Adrenal gland (tissue), 12 donors: ENCODE results near the gene REXO1. TPM values are rescaled to one million over a fixed set of nuclear protein-coding genes. Genes with fewer than 3 reads are reported as not detected.

Source experiments
- DNase-seq, 7 donors: peaks; one replicate each; pipeline ENCODE4 v3.0.0-alpha.2; 2019 to 2020
- H3K27ac ChIP-seq, 5 donors: fragments of 200-600 bp; sonication (generic) in 4 of 5; 1 replicate in 3 of 5; 2 replicates in 2 of 5; pipeline versions ENCODE4 v1.5.1 to v1.8.0; 2016 to 2020; ENCODE audit warnings: mild to moderate bottlenecking in 1 of 5
- H3K27me3 ChIP-seq: fragments of 200-600 bp; 2 replicates; pipeline ENCODE4 v1.8.0; 2021
- H3K36me3 ChIP-seq, 2 donors: fragments of 200-600 bp; replicated peaks in 1 of 2; 1 replicate in 1 of 2; 2 replicates in 1 of 2; pipeline versions ENCODE4 v1.5.1 to v1.8.0; 2018 to 2022
- H3K4me1 ChIP-seq, 2 donors: fragments of 200-600 bp; replicated peaks in 1 of 2; 1 replicate in 1 of 2; 2 replicates in 1 of 2; pipeline versions ENCODE4 v1.5.1 to v1.8.0; 2018 to 2021
- H3K4me3 ChIP-seq, 4 donors: fragments of 200-600 bp; sonication (generic) in 3 of 4; one replicate each; pipeline ENCODE4 v1.5.1; 2016 to 2018
- H3K9me3 ChIP-seq, 3 donors: fragments of 200-600 bp; sonication (generic) in 1 of 3; replicated peaks in 1 of 3; 1 replicate in 2 of 3; 2 replicates in 1 of 3; pipeline versions ENCODE4 v1.5.1 to v1.8.0; 2016 to 2021
- CTCF ChIP-seq, 6 experiments: fragments of 450-650 bp in 4 of 6; fragments of 200-600 bp in 2 of 6; sonication (generic) in 1 of 6; IDR thresholded peaks; 1 replicate in 5 of 6; 2 replicates in 1 of 6; pipeline versions ENCODE4 v1.5.1 to v1.8.0; 2016 to 2021; ENCODE audit warnings: antibody characterized with exemption in 6 of 6, mild to moderate bottlenecking in 2 of 6, moderate library complexity in 1 of 6
- POLR2A ChIP-seq, 2 donors: fragments of 450-650 bp; IDR thresholded peaks; one replicate each; pipeline ENCODE4 v1.6.1; 2017; ENCODE audit warnings: antibody characterized with exemption in 2 of 2, mild to moderate bottlenecking in 2 of 2, moderate library complexity in 1 of 2
- WGBS, 4 donors: extraction: QIAGEN DNeasy Blood & Tissue Kit in 2 of 4; methylation state at CpG; one replicate each; pipeline versions ENCODE4 v1.1.5 to v1.1.7; 2013 to 2017; 5-methylcytosine and 5-hydroxymethylcytosine counted together
- intact Hi-C, 2 donors: fragments of 100-400 bp; cut with DNase I; formaldehyde crosslinking; loops; one replicate each; pipeline versions ENCODE4 v1.14.1 to v1.15.0; 2022 to 2023
- polyA plus RNA-seq, 3 donors: library from polyadenylated mRNA; stranded (reverse); fragments of 200-250 nt in 2 of 3; fragments of 350-450 nt in 1 of 3; fragmentation: Illumina TruSeq in 1 of 3; extraction: RNeasy Lipid Tissue Mini Kit (QIAGEN cat#74804) in 1 of 3; gene quantifications; one replicate each; pipeline ENCODE4 v1.2.3, GENCODE V29; 2013 to 2014
- total RNA-seq, 9 donors: library from RNA; depleted of rRNA in 4 of 9; stranded (reverse); fragments of >200 nt in 4 of 9; fragments of 120-200 nt in 1 of 9; fragmentation: NEBNext Ultra II Directional in 1 of 9; extraction: Animal tissue kit (Norgen Biotek cat#: 25700) in 1 of 9; gene quantifications; one replicate each; pipeline versions ENCODE4 v1.1.0 to v1.2.4, GENCODE V29; 2013 to 2023
- donor health status: healthy with polysubstance abuse.
- donor health status: Bipolar disorder and iron deficiency.
- donor health status: DM: yes; HTN: yes; CAD: no.
- donor health status: DM: no; HTN: no; CAD: no.
- donor health status: DM: no; HTN: no; CAD: no.
- donor health status: DM: yes; HTN: yes; CAD: no.

The REXO1 gene
- total and polyA plus RNA-seq, 12 donors, result 9.3 to 155 (median 44.5) TPM

- peak overlapping the region in 4 of 5 donors; percentile 73 to 85 (median 78) for H3K27ac ChIP-seq
These were observed 35.7 kb downstream of the REXO1 start for GRCh38 chr19:1812426-1813191.

GRCh38 chr19:1811942-1812425, 36.3 kb downstream of the REXO1 start, which contains the start of gene ATP8B3:
Gene ATP8B3 (minus strand): TSS chr19:1812276. CDS start chr19:1811736, 540 bp downstream.
- Histone ChIP-seq H3K4me1 (peaks cover 12 to 24% of the 10 kb centered on the region in 2 donors), H3K27me3 (no peaks in the 10 kb centered on the region), H3K36me3 (peaks cover 0 to 22% of the 10 kb centered on the region in 2 donors), H3K27ac (peak within 1 kb of the TSS in 4 of 5 donors; percentile 73 to 85 (median 78)), H3K4me3 (peak within 1 kb of the TSS in 3 of 4 donors; percentile 10 to 48 (median 31)), H3K9me3 (no peaks in the 10 kb centered on the region)
- WGBS, 4 donors, result 0 to 3% (median 1%) methylated on average over 5 to 48 of the region's 48 CpGs
- DNase-seq, result no peak
- TF ChIP-seq POLR2A (IDR thresholded peaks at IDR 0.05), result no peak
- TF ChIP-seq CTCF (IDR thresholded peaks at IDR 0.05), result peak in 5 of 6 experiments; percentile 12 to 46 (median 26)
- intact Hi-C loops, result loop anchor here in 1 of 2 donors (10.0 kb wide), 1 partner anchor 267 kb away; no protein-coding TSS in a partner anchor

More at GRCh38 chr19:1812426-1813191, 35.7 kb downstream of the REXO1 start:
- TF ChIP-seq CTCF (IDR thresholded peaks at IDR 0.05) (peak; percentile 19 to 65 (median 54)), POLR2A (IDR thresholded peaks at IDR 0.05) (peak in 1 of 2 donors; percentile 52)
- intact Hi-C loops, result loop anchor here in 1 of 2 donors (10.0 kb wide), 1 partner anchor 268 kb away; no protein-coding TSS in a partner anchor
- H3K27me3 ChIP-seq, result no peaks in the 10 kb centered on the region
- peak; percentile 94 to 99 (median 98) for DNase-seq
- peaks cover 12 to 24% of the 10 kb centered on the region in 2 donors for H3K4me1 ChIP-seq
- H3K9me3 ChIP-seq, result no peaks in the 10 kb centered on the region
- H3K4me3 ChIP-seq, result peak overlapping the region in 3 of 4 donors; percentile 10 to 48 (median 31)
- H3K36me3 ChIP-seq, result peaks cover 0 to 28% of the 10 kb centered on the region in 2 donors
- WGBS, 4 donors, result 0 to 3% (median 1%) methylated on average over 18 to 47 of the region's 47 CpGs

- Histone ChIP-seq H3K27ac (peak overlapping the region in 4 of 5 donors; percentile 66 to 85 (median 76)), H3K36me3 (peaks cover 0 to 17% of the 10 kb centered on the region in 2 donors), H3K4me3 (peak overlapping the region in 2 of 4 donors; percentile 31 to 48), H3K4me1 (peaks cover 12 to 24% of the 10 kb centered on the region in 2 donors), H3K27me3 (no peaks in the 10 kb centered on the region), H3K9me3 (no peaks in the 10 kb centered on the region)
- peak; percentile 92 to 97 (median 95) for DNase-seq
- intact Hi-C loops, result loop anchor here in 1 of 2 donors (10.0 kb wide), 1 partner anchor 267 kb away; no protein-coding TSS in a partner anchor
- no peak for TF ChIP-seq POLR2A (IDR thresholded peaks at IDR 0.05)
- 10 to 29% (median 15%) methylated on average over 6 to 13 of the region's 13 CpGs for WGBS, 4 donors
These were observed 36.8 kb downstream of the REXO1 start for GRCh38 chr19:1811472-1811894.

- peak in 2 of 7 donors; percentile 25 to 43 for DNase-seq
- intact Hi-C loops, result loop anchor here in 1 of 2 donors (10.0 kb wide), 1 partner anchor 266 kb away; no protein-coding TSS in a partner anchor
- Histone ChIP-seq H3K9me3 (no peaks in the 10 kb centered on the region), H3K4me1 (peaks cover 12 to 24% of the 10 kb centered on the region in 2 donors), H3K27ac (peak overlapping the region in 1 of 5 donors; percentile 66), H3K4me3 (no peak overlapping the region), H3K36me3 (peaks cover 0 to 8% of the 10 kb centered on the region in 2 donors), H3K27me3 (no peaks in the 10 kb centered on the region)
- TF ChIP-seq POLR2A (IDR thresholded peaks at IDR 0.05) (no peak), CTCF (IDR thresholded peaks at IDR 0.05) (no peak)
- WGBS, 4 donors, result 90 to 97% (median 94%) methylated on average over 15 to 19 of the region's 19 CpGs
These were observed 37.7 kb downstream of the REXO1 start for GRCh38 chr19:1810439-1811160.
